Karpas-422 (cell line): ENCODE measurements around the gene CHST2. TPM values are rescaled to one million over a fixed set of nuclear protein-coding genes. Genes with fewer than 3 reads are reported as not detected.

Experiments
- DNase-seq: peaks from one replicate; pipeline ENCODE4 v3.0.0-alpha.2; 2015
- H2AFZ ChIP-seq: fragments of 200-600 bp; sonication (generic); 2 replicates; pipeline ENCODE4 v1.6.1; 2014; ENCODE audit warnings: antibody characterized with exemption, low read length, mixed read lengths
- H3K27ac ChIP-seq: fragments of 200-600 bp; sonication (generic); 2 replicates; pipeline ENCODE4 v1.5.1; 2014; ENCODE audit warnings: mild to moderate bottlenecking, low read length, moderate library complexity
- H3K27me3 ChIP-seq: fragments of 200-600 bp; sonication (generic); 2 replicates; pipeline ENCODE4 v1.6.1; 2014; ENCODE audit warnings: low read length, mixed read lengths
- H3K36me3 ChIP-seq: fragments of 200-600 bp; sonication (generic); 2 replicates; pipeline ENCODE4 v1.6.1; 2014; ENCODE audit warnings: low read length, mixed read lengths; ENCODE audit not compliant: insufficient read depth
- H3K4me1 ChIP-seq: fragments of 200-600 bp; sonication (generic); 2 replicates; pipeline ENCODE4 v1.6.1; 2014; ENCODE audit warnings: mild to moderate bottlenecking, low read length, mixed read lengths
- H3K4me2 ChIP-seq: fragments of 200-600 bp; sonication (generic); 2 replicates; pipeline ENCODE4 v1.6.1; 2014; ENCODE audit warnings: low read length, low read depth, mild to moderate bottlenecking; ENCODE audit not compliant: poor library complexity, severe bottlenecking
- H3K4me3 ChIP-seq: fragments of 200-600 bp; sonication (generic); 2 replicates; pipeline ENCODE4 v1.5.1; 2014; ENCODE audit warnings: mild to moderate bottlenecking, antibody characterized with exemption, low read length, mixed read lengths
- H3K79me2 ChIP-seq: fragments of 200-600 bp; sonication (generic); 2 replicates; pipeline ENCODE4 v1.6.1; 2014; ENCODE audit warnings: mild to moderate bottlenecking, low read length, mixed read lengths
- H3K9ac ChIP-seq: fragments of 200-600 bp; sonication (generic); 2 replicates; pipeline ENCODE4 v1.6.0; 2014; ENCODE audit warnings: low read length
- H3K9me2 ChIP-seq: fragments of 200-600 bp; sonication (generic), shearing (Covaris generic); replicated peaks from 2 replicates; pipeline ENCODE4 v1.6.0; 2014; ENCODE audit warnings: mild to moderate bottlenecking, low read length, moderate library complexity; ENCODE audit not compliant: insufficient read depth
- H3K9me3 ChIP-seq: fragments of 300-700, 200-600 bp; sonication (generic); 2 replicates; pipeline ENCODE4 v1.6.1; 2014; ENCODE audit warnings: low read length, mixed read lengths
- H4K20me1 ChIP-seq: fragments of 200-600 bp; sonication (generic); 2 replicates; pipeline ENCODE4 v1.6.1; 2014; ENCODE audit warnings: mild to moderate bottlenecking, antibody characterized with exemption, low read length, low read depth; ENCODE audit not compliant: insufficient read depth
- total RNA-seq: library from RNA; depleted of rRNA; stranded (reverse); fragments of >200 nt; shearing (Covaris generic); gene quantifications from 2 replicates; pipeline ENCODE4 v1.2.3, GENCODE V29; 2014; ENCODE audit warnings: low replicate concordance

Gene CHST2
- total RNA-seq, 1 experiment from 2014 or later = 14.3 TPM

- Histone ChIP-seq H4K20me1 (no peaks in the 10 kb centered on the region), H3K9me3 (no peaks in the 10 kb centered on the region), H3K4me2 (no peak overlapping the region), H3K79me2 (no peaks in the 10 kb centered on the region), H2AFZ (no peak overlapping the region), H3K9me2 (no peaks in the 10 kb centered on the region), H3K36me3 (no peaks in the 10 kb centered on the region), H3K4me3 (no peak overlapping the region), H3K27me3 (no peaks in the 10 kb centered on the region), H3K27ac (no peak overlapping the region), H3K4me1 (no peaks in the 10 kb centered on the region), H3K9ac (no peak overlapping the region)
- DNase-seq = no peak
Observed at GRCh38 chr3:143090976-143091837, 28.4 kb upstream of the CHST2 start.

- Histone ChIP-seq H3K79me2 (no peaks in the 10 kb centered on the region), H2AFZ (no peak overlapping the region), H3K4me2 (no peak overlapping the region), H3K27ac (no peak overlapping the region), H3K9me3 (no peaks in the 10 kb centered on the region), H3K36me3 (no peaks in the 10 kb centered on the region), H3K4me3 (no peak overlapping the region), H3K9ac (no peak overlapping the region), H3K4me1 (no peaks in the 10 kb centered on the region), H3K27me3 (no peaks in the 10 kb centered on the region), H3K9me2 (no peaks in the 10 kb centered on the region), H4K20me1 (no peaks in the 10 kb centered on the region)
- DNase-seq = no peak
Observed at GRCh38 chr3:143092191-143092590, 27.4 kb upstream of the CHST2 start.

- no peaks in the 10 kb centered on the region for H3K9me3 ChIP-seq
- no peak for DNase-seq
- no peak overlapping the region for H3K9ac ChIP-seq
- no peaks in the 10 kb centered on the region for H3K9me2 ChIP-seq
- H4K20me1 ChIP-seq = no peaks in the 10 kb centered on the region
- no peaks in the 10 kb centered on the region for H3K36me3 ChIP-seq
- no peak overlapping the region for H3K27ac ChIP-seq
- no peaks in the 10 kb centered on the region for H3K79me2 ChIP-seq
- H3K27me3 ChIP-seq = no peaks in the 10 kb centered on the region
- no peak overlapping the region for H2AFZ ChIP-seq
- H3K4me2 ChIP-seq = no peak overlapping the region
- H3K4me1 ChIP-seq = no peaks in the 10 kb centered on the region
- H3K4me3 ChIP-seq = no peak overlapping the region
Observed at GRCh38 chr3:143095813-143096212, 23.8 kb upstream of the CHST2 start.

- Histone ChIP-seq H3K9me2 (no peaks in the 10 kb centered on the region), H2AFZ (no peak overlapping the region), H4K20me1 (no peaks in the 10 kb centered on the region), H3K36me3 (no peaks in the 10 kb centered on the region), H3K79me2 (no peaks in the 10 kb centered on the region), H3K4me2 (no peak overlapping the region), H3K9ac (no peak overlapping the region), H3K27ac (no peak overlapping the region), H3K4me3 (no peak overlapping the region), H3K27me3 (0 out of 2 replicates have a peak, but pooled peaks cover 2% of the 10 kb centered on the region), H3K4me1 (no peaks in the 10 kb centered on the region), H3K9me3 (no peaks in the 10 kb centered on the region)
- DNase-seq = no peak
Observed at GRCh38 chr3:143098032-143098764, 21.4 kb upstream of the CHST2 start.

- DNase-seq = no peak
- H3K79me2 ChIP-seq = no peaks in the 10 kb centered on the region
- no peaks in the 10 kb centered on the region for H3K4me1 ChIP-seq
- H3K4me2 ChIP-seq = no peak overlapping the region
- no peaks in the 10 kb centered on the region; the same call in 1 of the 2 replicates for H3K9me3 ChIP-seq
- H3K9ac ChIP-seq = no peak overlapping the region
- H3K27ac ChIP-seq = no peak overlapping the region
- no peaks in the 10 kb centered on the region for H3K9me2 ChIP-seq
- no peak overlapping the region for H3K4me3 ChIP-seq
- H4K20me1 ChIP-seq = no peaks in the 10 kb centered on the region
- 0 out of 2 replicates have a peak, but pooled peaks cover 2% of the 10 kb centered on the region for H3K27me3 ChIP-seq
- H2AFZ ChIP-seq = no peak overlapping the region
- no peaks in the 10 kb centered on the region for H3K36me3 ChIP-seq
Observed at GRCh38 chr3:143099210-143099609, 20.4 kb upstream of the CHST2 start.

GRCh38 chr3:143099690-143100089 is 19.9 kb upstream of the CHST2 start:
- no peak overlapping the region for H2AFZ ChIP-seq
- no peaks in the 10 kb centered on the region; the same call in 1 of the 2 replicates for H3K9me3 ChIP-seq
- no peaks in the 10 kb centered on the region for H3K9me2 ChIP-seq
- H3K4me2 ChIP-seq = no peak overlapping the region
- H3K27ac ChIP-seq = no peak overlapping the region
- H3K4me3 ChIP-seq = no peak overlapping the region
- H3K27me3 ChIP-seq = 0 out of 2 replicates have a peak, but pooled peaks cover 2% of the 10 kb centered on the region
- no peak overlapping the region for H3K9ac ChIP-seq
- no peak for DNase-seq
- H3K4me1 ChIP-seq = no peaks in the 10 kb centered on the region
- H3K36me3 ChIP-seq = no peaks in the 10 kb centered on the region
- no peaks in the 10 kb centered on the region for H3K79me2 ChIP-seq
- H4K20me1 ChIP-seq = no peaks in the 10 kb centered on the region

GRCh38 chr3:143100451-143100850 is 19.1 kb upstream of the CHST2 start:
- Histone ChIP-seq H3K4me2 (no peak overlapping the region), H3K27me3 (0 out of 2 replicates have a peak, but pooled peaks cover 2% of the 10 kb centered on the region), H3K4me1 (no peaks in the 10 kb centered on the region), H4K20me1 (no peaks in the 10 kb centered on the region), H2AFZ (no peak overlapping the region), H3K9me2 (no peaks in the 10 kb centered on the region), H3K27ac (no peak overlapping the region), H3K36me3 (no peaks in the 10 kb centered on the region), H3K9me3 (peaks cover 7% of the 10 kb centered on the region), H3K9ac (no peak overlapping the region), H3K4me3 (no peak overlapping the region), H3K79me2 (no peaks in the 10 kb centered on the region)
- no peak for DNase-seq

- Histone ChIP-seq H3K27me3 (0 out of 2 replicates have a peak, but pooled peaks cover 2% of the 10 kb centered on the region), H2AFZ (no peak overlapping the region), H4K20me1 (no peaks in the 10 kb centered on the region), H3K79me2 (no peaks in the 10 kb centered on the region), H3K36me3 (no peaks in the 10 kb centered on the region), H3K4me1 (no peaks in the 10 kb centered on the region), H3K4me2 (no peak overlapping the region), H3K9me2 (no peaks in the 10 kb centered on the region), H3K9me3 (peaks cover 10% of the 10 kb centered on the region), H3K9ac (no peak overlapping the region), H3K27ac (no peak overlapping the region), H3K4me3 (no peak overlapping the region)
- DNase-seq = no peak
Observed at GRCh38 chr3:143101792-143102381, 17.7 kb upstream of the CHST2 start.
